C4-2B (cell line): Measurements from ENCODE around the gene KCNT1.

Experiments
- H3K27ac ChIP-seq: fragments of 450-650 bp; 2 replicates; pipeline ENCODE4 v1.5.1; 2017
- ZFX ChIP-seq: fragments of 450-650 bp; IDR thresholded peaks from 2 replicates; pipeline ENCODE4 v1.6.1; 2017
- TF ChIP-seq, protein P1 (sequence below): fragments of 450-650 bp; conservative IDR thresholded peaks from 2 replicates; pipeline ENCODE4 v1.5.1; 2017; ENCODE audit warnings: mild to moderate bottlenecking

The KCNT1 gene

DNA sequence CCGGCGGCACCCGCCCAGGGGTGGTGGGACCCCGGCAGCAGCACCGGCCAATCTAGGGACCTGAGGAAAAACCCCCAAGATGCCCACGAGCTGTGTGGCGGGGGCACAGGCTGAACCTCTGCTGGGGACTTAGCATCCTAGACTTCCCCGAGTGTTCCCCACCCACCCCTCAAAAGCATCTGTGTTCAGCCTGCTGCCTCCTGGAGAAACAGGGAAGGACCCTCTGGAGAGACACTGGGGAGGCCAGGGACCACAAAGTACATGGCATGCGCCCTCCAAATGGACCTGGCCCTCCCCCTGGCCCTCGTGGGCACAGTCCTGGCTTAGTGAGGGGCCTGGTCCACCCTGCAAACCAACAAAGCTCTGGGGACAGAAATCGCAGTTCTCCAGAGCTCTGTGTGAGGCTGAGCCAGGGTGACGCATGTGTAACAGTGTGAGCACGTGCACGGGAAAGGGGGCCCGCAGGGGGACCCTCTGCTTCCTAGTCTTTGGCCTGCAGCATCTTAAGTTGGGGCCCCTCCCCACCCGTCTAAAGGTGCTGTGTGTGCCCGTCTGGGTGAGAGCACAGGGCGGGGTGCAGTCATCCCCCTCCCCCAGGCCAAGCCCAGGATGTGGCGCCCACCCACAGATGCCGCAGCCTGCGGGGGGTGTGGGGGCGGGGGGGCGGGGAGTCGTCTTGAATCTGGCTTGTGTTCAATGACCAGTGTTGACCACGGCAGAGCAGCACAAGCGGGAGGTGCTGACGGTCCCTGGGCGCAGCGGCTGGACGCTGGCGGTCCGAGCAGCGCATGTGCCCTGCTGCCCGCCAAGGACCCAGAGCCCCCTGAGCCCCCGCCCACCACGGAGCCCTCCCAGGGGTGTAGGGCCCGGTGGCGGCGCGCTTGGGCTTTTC, 672 bp upstream of the KCNT1 start:
- H3K27ac ChIP-seq, result no peak overlapping the region
- no peak for TF ChIP-seq ZFX
- TF ChIP-seq, protein P1, sequence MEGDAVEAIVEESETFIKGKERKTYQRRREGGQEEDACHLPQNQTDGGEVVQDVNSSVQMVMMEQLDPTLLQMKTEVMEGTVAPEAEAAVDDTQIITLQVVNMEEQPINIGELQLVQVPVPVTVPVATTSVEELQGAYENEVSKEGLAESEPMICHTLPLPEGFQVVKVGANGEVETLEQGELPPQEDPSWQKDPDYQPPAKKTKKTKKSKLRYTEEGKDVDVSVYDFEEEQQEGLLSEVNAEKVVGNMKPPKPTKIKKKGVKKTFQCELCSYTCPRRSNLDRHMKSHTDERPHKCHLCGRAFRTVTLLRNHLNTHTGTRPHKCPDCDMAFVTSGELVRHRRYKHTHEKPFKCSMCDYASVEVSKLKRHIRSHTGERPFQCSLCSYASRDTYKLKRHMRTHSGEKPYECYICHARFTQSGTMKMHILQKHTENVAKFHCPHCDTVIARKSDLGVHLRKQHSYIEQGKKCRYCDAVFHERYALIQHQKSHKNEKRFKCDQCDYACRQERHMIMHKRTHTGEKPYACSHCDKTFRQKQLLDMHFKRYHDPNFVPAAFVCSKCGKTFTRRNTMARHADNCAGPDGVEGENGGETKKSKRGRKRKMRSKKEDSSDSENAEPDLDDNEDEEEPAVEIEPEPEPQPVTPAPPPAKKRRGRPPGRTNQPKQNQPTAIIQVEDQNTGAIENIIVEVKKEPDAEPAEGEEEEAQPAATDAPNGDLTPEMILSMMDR, result no peak

DNA sequence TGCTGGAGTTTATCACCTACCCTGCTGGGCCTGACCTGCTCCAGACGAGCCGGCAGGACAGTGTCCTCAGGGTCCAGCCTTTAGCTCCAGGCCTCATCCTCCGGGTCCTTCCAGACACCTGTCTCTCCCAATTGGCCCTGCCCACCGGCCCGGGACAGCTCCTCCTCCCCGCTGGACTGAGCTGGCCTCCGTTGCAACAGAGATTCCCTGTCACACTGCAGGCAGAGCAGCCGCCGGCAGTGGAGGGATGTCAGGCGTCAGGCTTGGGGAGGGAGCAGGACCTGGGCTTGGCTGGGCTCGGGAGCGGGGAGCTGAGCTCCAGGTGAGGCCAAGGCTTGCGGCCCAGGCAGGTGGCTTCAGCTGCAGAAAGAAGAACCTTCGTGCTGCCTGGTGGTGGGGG, 1.7 kb downstream of the KCNT1 start:
- TF ChIP-seq, protein P1, result no peak
- no peak for TF ChIP-seq ZFX
- no peak overlapping the region for H3K27ac ChIP-seq

DNA sequence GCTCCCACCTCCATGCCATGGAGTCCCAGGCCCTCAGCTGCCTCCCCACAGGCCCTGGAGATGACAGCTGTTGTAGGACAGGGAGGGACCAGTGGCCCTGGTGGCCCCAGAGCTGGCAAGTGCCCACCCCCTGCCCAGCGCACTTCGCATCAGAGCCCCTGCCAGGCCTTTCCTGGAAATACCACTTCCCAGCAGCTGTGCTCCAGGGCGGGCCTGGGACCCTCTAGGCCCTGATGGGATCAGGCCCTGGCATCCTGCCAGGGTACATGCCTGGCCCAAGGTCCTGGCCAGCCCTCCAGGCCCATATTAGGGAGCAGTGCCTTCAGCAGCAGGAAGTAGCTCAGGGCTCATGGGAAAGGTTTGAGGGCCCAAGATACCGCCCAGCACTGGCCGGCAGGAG, 2.5 kb downstream of the KCNT1 start:
- H3K27ac ChIP-seq, result no peak overlapping the region
- TF ChIP-seq, protein P1, result no peak
- TF ChIP-seq ZFX, result no peak

DNA sequence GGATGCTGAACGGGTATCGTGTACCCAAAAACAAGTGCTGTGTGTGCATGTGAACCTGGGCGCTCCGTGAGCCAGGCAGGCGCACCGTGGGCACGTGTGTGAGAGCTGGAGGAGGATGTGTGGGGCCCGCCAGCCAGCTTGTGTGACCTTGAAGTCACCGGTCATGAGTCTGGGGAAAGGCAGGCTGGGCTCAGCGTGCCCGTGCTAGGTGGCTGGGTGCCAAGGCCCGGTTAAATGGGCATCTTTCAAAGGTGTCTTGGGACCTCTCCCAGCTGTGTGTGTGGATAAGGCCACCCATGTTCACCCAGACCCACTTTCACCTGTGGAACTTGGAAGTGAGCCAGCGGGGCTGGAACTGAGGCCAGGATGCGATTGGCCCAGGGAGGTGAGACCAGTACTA, 3.4 kb downstream of the KCNT1 start:
- no peak overlapping the region for H3K27ac ChIP-seq
- TF ChIP-seq ZFX, result no peak
- TF ChIP-seq, protein P1, result no peak

DNA sequence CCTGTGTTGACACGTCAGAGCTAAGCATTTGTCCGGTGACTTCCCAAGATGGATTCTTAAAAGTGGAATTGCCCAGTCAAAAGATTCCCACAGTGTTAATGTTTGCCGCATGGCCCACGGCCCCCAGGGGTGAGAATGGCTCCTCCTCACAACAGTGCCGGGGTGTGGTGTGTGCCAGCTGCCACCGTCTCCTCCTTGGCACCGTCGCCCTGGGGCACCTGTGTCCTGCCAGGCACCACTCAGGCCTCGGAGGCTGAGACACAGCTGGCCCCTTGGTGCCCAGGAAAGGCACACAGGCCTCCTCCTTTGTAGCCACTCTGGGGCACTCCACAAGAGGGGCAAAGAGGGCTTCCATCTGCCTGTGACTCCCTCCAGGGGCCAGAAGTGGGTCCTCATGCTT, 4.3 kb downstream of the KCNT1 start:
- no peak overlapping the region for H3K27ac ChIP-seq
- no peak for TF ChIP-seq ZFX
- TF ChIP-seq, protein P1, result no peak

DNA sequence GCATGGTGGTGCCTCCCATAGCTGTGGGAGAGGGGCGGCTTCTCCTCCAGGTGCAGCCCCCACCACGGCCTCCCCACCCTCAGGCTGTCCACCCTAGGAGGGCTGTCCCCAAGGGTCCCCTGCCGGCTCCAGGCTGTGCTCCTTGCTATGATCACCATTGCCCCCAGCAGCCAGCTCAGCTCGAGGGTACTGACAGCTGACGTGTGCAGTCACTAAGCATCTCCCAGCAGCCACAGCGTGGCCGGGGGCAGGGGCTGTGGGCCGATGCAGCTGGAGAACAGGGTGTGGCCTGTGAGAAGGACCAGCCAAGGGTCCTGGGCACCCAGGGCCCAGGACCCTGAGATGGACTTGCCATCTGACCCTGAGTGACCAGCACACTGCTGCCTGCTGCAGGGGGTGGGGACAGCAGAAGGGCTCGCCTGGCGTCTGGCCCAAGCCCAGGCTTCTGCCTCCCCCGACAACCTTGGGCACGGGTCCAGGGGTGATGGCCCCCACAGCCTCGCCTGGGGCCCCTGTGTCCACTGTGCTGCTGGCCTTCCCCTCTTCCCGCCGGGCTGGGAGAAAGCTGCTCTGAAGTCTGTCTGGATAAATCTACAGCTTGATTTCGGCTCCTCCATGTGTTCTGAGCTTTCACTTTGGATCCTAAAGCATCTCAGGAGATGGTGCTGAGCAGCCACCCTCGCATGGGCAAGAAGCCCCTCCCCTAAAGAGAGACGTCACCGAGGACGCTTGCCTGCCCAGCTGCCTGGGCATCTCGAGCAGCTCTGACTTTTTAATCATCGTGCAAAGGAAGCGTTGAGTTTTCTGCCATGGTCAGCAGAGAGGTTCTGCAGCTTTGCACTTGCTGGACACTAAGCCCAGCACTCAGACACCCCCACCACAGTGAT, 5.5 kb downstream of the KCNT1 start:
- H3K27ac ChIP-seq, result no peak overlapping the region
- no peak for TF ChIP-seq ZFX
- TF ChIP-seq, protein P1, result no peak

DNA sequence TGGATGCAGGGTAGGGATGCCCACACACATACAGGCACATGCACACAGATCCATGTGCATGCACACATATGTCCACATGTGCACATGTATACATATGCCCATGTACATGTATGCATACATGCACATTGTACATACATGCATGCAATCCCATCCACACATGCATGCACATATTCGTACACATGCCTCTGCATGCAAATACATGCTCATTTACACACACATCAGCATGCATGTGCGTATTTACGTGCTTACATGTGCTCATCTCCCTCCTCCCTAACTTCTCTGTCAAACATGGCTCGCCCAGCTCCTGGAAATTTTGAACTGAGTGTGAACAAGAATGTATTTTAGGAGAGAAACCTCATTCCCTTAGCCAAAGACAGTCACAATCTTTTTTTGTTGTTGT, 6.2 kb downstream of the KCNT1 start:
- TF ChIP-seq, protein P1, result no peak
- no peak for TF ChIP-seq ZFX
- no peak overlapping the region for H3K27ac ChIP-seq
